Fibroblast of the aortic adventitia (primary cell): Measurements from ENCODE around the gene MTMR4. TPM values are rescaled to one million over a fixed set of nuclear protein-coding genes. Genes with fewer than 3 reads are reported as not detected.
"Not testable (repeated sequence)": the region's sequence is repeated elsewhere in the genome, so short reads cannot be mapped to it uniquely, and the experiment has no call there.

Source experiments
- DNase-seq: peaks from one replicate; pipeline ENCODE4 v3.0.0-alpha.2; 2010; ENCODE audit warnings: low read depth
- H3K4me3 ChIP-seq: 2 replicates; pipeline ENCODE4 v1.5.1; 2011; ENCODE audit warnings: low read depth, mild to moderate bottlenecking, control low read depth, low read length, moderate library complexity
- total RNA-seq: library from RNA; depleted of rRNA; stranded (reverse); fragments of >200 nt; gene quantifications from 2 replicates; pipeline ENCODE4 v1.2.3, GENCODE V29; 2012; ENCODE audit warnings: low replicate concordance
- TF ChIP-seq, protein P1 (sequence below): IDR thresholded peaks from 2 replicates; pipeline ENCODE4 v1.5.1; 2011; ENCODE audit warnings: mild to moderate bottlenecking, low read length, control low read depth, inconsistent platforms; ENCODE audit not compliant: insufficient read depth

Gene MTMR4
- total RNA-seq = 33.3 and 49.8 TPM in 2 replicates

DNA sequence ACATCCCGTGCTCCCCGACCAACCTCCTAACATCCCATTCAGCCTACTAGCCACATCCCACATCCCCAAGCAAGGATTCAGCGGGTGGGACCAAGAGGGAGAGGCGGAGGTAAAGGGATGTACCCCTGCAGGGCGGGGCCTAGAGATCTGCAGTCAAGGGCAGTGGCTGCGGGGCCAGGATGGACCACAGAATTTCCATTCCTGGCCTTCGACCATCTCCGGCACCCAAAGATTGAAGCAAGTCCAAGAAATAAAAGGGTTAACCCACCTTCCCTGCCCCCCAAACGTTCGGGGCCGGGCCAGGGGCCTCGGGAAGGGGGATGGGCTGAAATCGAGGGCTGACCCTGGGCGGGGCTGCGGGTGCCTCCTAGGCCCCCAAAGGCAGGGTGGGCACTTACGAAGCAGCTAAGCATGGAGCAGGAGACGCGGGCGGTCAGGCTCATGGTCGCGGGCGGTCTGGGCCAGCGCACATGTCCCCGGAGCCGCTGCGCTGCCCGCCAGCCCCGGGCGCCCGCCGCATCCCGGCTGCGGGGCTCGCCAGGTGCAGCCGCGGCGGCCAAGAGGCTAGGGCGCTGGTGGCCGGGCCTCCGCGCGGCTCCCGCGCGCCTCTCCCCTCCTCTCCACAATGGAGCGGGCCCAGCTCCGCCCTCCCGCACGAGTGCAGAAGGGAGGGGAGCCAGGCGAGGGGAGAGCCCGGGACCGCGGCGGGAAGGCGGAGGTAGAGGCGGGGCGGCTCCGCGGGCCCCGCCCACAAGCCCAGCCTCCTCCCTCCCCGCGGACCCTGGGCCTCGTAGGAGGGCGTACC is at the start of gene MTMR4:
Gene MTMR4 (minus strand): TSS at position 674 of the 805 bp plus-strand sequence. CDS start 231 bp downstream, at position 443.
- H3K4me3 ChIP-seq = peak within 1 kb of the TSS; percentile 81
- TF ChIP-seq, protein P1, sequence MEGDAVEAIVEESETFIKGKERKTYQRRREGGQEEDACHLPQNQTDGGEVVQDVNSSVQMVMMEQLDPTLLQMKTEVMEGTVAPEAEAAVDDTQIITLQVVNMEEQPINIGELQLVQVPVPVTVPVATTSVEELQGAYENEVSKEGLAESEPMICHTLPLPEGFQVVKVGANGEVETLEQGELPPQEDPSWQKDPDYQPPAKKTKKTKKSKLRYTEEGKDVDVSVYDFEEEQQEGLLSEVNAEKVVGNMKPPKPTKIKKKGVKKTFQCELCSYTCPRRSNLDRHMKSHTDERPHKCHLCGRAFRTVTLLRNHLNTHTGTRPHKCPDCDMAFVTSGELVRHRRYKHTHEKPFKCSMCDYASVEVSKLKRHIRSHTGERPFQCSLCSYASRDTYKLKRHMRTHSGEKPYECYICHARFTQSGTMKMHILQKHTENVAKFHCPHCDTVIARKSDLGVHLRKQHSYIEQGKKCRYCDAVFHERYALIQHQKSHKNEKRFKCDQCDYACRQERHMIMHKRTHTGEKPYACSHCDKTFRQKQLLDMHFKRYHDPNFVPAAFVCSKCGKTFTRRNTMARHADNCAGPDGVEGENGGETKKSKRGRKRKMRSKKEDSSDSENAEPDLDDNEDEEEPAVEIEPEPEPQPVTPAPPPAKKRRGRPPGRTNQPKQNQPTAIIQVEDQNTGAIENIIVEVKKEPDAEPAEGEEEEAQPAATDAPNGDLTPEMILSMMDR = no peak
- peak; percentile 52 for DNase-seq

DNA sequence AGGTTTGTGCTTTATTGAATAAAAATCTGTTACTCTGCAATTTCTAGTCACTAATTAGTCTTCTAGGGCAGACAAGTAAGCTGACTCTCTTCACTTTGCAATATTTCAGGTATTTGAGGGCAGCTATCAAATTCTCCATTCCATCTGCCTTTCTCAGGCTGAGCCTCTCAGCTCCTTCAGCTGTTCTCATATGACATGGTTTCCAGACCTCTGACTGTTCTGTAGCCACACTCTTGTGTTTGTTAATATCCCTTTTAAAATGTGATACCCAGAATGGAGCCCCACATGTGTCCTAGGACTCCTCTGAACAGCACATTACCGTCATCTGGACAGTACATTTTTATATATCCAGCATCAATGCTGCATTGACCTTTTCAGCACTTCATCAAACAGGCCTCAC is 46.1 kb upstream of the MTMR4 start:
- DNase-seq = no peak
- TF ChIP-seq, protein P1 = no peak
- no peak overlapping the region for H3K4me3 ChIP-seq

DNA sequence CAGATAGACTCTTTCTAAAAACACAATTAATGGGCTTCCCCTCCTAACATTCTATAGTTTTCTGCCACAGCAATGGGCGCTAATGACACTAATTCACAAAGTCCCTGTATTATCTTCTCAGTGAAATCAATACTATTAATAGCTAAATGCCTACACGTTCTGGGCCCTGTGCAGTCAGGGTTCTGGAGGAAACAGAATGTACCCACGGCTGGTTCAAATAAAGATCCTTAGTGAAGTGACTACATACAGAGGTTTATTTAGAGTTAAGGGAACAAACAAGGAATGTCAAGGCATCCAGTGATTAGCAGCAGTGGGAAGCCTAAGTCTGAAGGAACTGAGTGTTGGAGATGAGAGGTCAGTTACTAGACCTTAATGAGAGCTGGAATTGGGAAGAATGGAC is 43.5 kb upstream of the MTMR4 start:
- DNase-seq = no peak
- TF ChIP-seq, protein P1 = no peak
- no peak overlapping the region for H3K4me3 ChIP-seq

DNA sequence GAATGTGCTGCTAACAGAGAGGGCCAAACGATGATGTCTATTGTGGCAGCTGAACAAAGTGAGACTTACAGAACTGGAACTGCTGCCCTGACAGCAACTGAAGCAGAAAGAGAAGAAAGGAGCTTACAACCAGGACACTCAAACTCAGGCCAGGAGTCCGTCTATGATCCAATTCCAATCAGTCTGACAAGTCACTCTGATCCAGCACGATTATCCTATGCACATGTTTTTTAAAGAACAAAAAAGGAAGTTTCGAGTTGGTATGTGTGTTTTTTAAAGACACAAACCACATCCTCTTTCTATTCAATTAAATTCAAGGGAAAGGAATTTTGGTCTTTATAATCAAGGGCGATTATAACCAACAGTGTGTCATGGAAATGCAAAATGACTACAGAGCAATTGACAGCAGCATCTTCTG is 42.4 kb upstream of the MTMR4 start:
- no peak for DNase-seq
- TF ChIP-seq, protein P1 = no peak
- no peak overlapping the region for H3K4me3 ChIP-seq

DNA sequence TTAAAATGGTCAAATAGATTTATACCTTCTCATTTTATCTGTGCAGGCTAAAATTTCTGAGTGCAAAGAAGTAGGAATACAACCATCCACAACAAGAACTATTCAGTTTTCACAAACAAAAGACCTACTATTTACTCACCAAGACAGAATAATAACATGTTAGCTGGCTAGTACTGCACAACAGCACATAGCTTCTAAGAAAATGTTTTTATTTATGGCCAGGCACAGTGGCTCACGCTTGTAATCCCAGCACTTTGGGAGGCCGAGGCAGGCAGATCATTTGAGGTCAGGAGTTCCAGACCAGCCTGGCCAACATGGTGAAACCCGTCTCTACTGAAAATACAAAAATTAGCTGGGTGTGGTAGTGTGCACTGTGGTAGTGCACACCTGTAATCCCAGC is 40.7 kb upstream of the MTMR4 start:
- H3K4me3 ChIP-seq, DNase-seq: not testable (repeated sequence)

DNA sequence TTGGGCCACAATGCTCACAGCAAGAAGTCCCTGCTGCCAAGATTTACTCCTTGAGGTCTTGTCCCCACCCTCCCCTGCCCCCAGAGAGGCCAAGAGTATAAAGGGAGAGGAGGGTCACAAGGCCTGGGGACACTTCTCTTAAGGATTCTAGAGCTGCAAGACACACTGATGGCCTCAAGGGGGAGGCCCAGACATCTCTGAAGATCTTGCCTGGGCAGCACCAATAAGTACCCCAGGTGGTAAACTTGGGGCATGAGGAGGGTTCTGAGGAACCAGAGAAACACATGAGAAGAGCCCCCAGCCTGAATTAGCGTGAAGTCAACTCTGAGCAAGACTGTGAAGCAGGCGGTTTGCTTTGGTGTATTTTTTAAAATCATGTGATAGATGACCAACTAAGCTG is 26.8 kb upstream of the MTMR4 start:
- no peak for DNase-seq
- H3K4me3 ChIP-seq = no peak overlapping the region
- TF ChIP-seq, protein P1 = peak; percentile 26

DNA sequence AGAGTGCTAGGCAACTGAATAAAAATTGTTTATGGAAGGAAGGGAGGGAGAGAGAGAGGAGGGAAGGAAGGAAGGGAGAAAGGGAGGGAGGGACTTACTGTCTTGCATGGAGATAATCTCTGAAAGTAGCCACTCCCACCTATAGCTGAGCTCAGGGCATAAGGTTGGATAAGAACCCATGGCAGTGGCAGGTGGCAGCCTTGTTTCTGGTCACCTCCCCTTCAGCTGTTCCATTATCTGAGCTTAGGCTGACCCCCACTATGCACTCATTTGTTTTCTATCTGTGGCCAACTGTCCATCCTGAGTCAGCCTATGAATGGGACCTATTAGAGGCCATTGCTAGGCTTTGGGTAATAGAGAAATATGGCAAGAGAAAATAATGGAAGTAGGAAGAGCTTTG is 25.3 kb upstream of the MTMR4 start:
- TF ChIP-seq, protein P1 = no peak
- no peak for DNase-seq
- H3K4me3 ChIP-seq = no peak overlapping the region
